SHP77 (cell line): ENCODE measurements around the gene MYL4.
A peak's percentile ranks its signal among the peaks of the same experiment; 100 is the strongest.
"Not testable (repeated sequence)": the region's sequence is repeated elsewhere in the genome, so short reads cannot be mapped to it uniquely, and the experiment has no call there.

ENCODE experiments used
- DNase-seq, 2 experiments: peaks; one replicate each; lab custom pipeline; 2025; lab: John Stamatoyannopoulos, UW

Gene MYL4

GRCh38 chr17:47221154-47221553 lies 12.0 kb downstream of the MYL4 start:
- no peak for DNase-seq

- no peak for DNase-seq
These were observed 12.9 kb downstream of the MYL4 start for GRCh38 chr17:47222047-47222446.

- DNase-seq, result no peak
These were observed 13.9 kb downstream of the MYL4 start for GRCh38 chr17:47223007-47223406.

- no peak for DNase-seq
These were observed 14.3 kb downstream of the MYL4 start for GRCh38 chr17:47223460-47223859.

GRCh38 chr17:47224077-47224476 lies 14.9 kb downstream of the MYL4 start:
- not testable (repeated sequence) for DNase-seq

DNA sequence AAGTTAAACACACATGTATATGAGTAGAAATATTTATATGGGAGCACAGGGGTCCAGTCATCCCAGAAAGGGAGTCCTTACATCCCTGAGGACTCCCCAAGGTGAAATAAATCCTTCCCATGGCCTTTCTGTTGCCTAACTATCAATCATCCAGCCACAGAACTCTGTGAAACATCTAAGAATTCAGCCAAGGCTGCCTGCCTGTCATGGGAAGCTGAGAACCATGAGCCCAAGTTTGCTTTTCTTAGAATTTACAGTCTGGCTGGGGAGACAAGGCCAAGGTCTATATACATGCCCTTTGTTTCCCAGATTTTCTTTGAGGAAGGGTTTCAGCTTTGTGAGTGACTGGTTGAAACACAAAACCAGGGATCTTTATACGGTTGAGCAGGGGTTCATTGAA lies 15.8 kb downstream of the MYL4 start:
- DNase-seq, result no peak

DNA sequence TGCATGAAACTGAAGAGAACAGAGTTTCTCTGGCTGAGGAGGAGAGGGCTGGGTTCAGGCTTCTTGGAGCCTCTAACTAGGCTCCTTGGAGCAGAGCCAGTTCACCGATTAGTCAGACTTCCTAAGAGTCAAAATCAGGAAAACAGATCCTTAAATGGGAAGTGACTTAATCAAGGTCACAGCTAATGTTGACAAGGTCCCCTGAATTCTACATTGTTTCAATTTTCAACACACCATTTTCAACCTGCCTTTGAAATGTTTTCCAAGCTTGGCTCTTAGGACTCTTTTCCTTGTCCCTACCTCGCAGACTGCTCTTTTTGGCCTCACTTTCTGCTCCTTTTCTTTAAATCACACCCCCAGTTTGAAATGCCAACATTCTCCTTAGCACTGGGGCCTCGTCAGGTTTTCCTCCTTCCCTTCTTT lies 16.3 kb downstream of the MYL4 start:
- no peak for DNase-seq

DNA sequence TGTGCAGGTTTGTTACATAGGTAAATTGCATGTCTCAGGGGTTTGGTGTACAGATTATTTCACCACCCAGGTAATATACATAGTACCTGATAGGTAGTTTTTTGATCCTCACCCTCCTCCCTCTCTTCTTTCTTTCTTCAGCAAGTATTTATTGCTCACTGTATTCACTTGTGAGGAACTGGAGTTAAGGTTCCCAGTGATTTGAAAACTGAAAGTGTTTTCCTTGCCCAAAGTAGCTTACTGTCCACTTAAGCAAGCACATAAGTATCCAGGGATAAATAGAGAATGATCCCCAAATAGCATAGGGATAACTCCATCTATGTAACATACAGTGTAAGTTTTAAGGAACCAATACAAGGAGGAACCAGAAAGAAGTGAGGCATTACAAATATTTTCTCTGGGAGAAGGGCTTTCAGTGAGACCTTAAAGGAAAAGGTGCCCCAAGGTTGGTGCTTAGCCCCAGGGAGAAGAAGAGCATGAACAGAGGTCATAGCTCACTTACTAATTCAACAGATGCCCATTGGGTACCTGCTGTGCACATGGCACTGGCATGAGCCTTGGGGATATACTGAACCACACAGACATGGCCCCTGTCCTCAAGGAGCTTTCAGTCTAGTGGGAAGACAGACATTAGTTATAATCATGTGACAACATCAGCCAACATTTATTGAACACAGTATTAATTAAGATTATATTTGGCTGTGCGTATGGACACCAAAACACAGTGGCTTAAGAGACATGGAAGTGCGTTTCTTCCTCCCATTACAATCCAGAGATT lies 17.0 kb downstream of the MYL4 start:
- no peak for DNase-seq

DNA sequence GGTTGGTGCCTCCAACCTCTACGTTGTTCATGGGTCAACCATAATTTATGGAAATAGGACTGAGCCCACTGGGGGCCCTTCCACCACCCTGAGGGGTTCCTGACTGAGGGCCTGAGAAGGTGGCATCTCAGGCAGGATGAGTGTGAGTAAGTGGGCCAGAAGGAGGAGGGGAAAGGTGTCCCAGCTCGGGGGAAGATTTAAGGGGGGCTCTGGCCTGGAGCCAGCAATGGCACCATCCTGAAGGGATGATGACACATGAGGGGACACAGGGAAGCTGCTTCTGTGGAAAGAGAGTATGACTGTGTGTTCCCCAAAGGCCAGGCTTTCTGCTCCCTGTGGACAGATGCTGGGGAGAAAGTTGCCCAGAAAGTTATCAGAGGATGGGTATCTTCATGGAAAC lies 18.7 kb downstream of the MYL4 start:
- DNase-seq, result no peak

GRCh38 chr17:47229535-47230443 lies 20.6 kb downstream of the MYL4 start:
- peak; percentile 69 to 85 for DNase-seq

DNA sequence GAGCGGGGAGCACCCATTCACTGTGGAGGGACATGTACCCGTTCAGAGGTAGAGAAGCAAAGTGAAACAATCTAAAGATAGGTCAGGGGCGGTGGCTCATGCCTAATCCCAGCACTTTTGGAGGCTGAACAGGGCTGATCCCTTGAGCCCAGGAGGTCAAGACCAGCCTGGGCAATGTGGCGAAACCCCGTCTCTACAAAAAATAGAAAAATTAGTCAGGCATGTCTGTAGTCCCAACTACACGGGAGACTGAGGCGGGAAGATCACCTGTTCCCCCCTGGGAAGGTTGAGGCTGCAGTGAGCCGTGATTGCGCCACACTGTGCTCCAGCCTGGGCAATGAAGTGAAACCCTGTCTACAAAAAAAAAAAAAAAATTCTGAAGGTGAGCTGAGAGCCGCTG lies 21.7 kb downstream of the MYL4 start:
- DNase-seq, result no peak

- DNase-seq, result no peak
These were observed 22.2 kb downstream of the MYL4 start for GRCh38 chr17:47231334-47231733.

GRCh38 chr17:47231866-47232265 lies 22.7 kb downstream of the MYL4 start:
- no peak for DNase-seq

GRCh38 chr17:47232465-47232864 lies 23.3 kb downstream of the MYL4 start:
- no peak for DNase-seq

- DNase-seq, result no peak
These were observed 26.4 kb downstream of the MYL4 start for GRCh38 chr17:47235506-47235905.

DNA sequence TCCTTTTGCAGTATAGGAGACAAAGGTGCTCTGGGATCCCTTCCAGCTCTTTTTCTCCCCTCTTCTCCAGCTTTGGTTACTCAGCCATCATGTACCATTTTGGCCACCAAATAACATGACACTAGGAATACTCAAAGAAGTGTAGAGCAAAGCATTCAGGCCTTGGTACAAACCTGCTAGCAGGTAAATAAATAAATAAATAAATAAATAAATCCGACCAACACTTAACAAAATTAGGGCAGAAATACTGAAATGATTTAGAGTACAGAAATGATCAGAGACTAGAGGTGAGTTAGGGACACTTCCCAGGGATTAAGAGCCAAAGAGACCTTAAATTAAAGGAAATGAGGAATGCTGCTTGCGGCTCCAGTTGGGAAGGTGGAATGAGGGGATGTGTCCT lies 26.8 kb downstream of the MYL4 start:
- DNase-seq, result no peak

GRCh38 chr17:47237841-47238240 lies 28.7 kb downstream of the MYL4 start:
- DNase-seq, result no peak

DNA sequence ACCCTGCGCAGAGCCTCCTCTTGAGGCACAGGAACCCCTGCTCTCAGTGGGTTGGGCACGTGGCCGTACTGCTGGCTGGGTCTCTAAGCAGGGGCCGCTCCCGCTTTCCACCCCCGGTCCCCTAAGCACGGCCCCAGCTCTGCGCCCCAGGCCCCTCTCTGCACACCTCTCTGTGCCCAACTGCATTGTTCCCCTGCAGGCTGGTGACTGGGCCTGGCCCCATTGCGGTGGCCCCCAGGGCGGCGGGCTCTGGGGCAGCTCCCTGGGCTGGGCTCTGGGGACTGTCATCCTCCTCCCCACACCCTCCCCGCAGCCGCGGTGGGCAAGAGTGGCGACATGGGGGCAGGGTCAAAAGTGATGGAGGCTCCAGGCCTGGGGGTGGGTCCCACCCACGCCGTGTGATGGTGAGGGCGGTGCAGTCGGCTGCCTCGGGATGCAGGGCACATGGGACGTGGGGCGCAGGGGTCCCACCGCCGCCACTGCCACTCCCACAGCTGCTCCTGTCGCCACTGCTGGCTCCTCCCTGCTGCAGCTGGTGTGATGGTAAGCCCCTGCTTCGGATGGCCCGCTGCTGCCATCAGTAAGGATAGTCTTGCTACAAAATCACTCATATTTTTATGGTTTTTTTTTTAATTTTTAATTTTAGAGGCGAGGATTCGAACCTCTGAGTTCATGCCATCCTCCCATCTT lies 29.3 kb downstream of the MYL4 start:
- no peak for DNase-seq

DNA sequence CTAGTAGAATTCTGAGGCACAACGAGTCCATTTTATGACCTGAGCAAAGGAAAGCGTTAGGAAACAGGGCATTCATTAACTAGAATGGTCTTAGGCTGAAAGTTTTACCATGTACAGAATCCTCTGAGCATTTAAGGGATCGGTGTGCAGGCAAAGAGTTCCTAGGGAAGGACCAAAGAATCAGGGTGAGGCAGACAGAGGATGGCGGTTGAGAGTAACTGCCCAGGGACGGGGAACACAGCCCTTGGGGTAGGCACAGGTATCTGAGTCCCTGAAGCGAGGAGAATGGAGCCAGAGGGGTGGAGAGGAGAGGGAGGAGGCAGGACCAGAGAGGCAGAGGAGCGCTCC lies 30.4 kb downstream of the MYL4 start:
- DNase-seq, result no peak

- DNase-seq, result peak in 1 of 2 experiments; percentile 19
These were observed 31.0 kb downstream of the MYL4 start for GRCh38 chr17:47239967-47240651.

- no peak for DNase-seq
These were observed 31.7 kb downstream of the MYL4 start for GRCh38 chr17:47240806-47241205.

DNA sequence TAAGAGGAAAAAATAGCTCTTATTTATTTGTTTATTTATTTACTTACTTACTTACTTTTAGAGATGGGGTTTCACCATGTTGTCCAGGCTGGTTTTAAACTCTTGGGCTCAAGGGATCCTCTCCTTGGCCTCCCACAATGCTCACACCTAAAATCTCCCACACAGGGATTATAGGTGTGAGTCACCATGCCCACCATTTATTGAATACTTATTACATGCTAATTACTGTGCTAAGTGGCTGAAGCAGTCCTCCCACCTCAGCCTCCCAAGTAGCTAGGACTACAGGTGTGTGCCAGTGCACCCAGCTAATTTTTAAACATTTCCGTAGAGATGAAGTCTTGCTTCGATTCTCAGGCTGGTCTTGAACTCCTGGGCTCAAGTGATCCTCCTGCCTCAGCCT lies 33.5 kb downstream of the MYL4 start:
- DNase-seq, result no peak
